ENCODE measurements around the gene JUNB. TPM values are rescaled to one million over a fixed set of nuclear protein-coding genes. Genes with fewer than 3 reads are reported as not detected.

Gene JUNB
- total and polyA plus RNA-seq, 2 of the 13 experiments (the other 11 are each of a cell fraction or from before 2014, with no cell fraction given) = 7.7 to 8.2 TPM

GRCh38 chr19:12778017-12778904 is 13.0 kb upstream of the JUNB start (continued):
- TF ChIP-seq CREB3 (CRISPR knock-in tag; IDR thresholded peaks at IDR 0.05) = no peak
- TF ChIP-seq ZNF749 (CRISPR knock-in tag; IDR thresholded peaks at IDR 0.05; ENCODE audit: borderline replicate concordance) = no peak
- no peak for TF ChIP-seq PRPF4 (IDR thresholded peaks at IDR 0.05; ENCODE audit: low read depth, low read length, poor library complexity, severe bottlenecking)
- no peak for TF ChIP-seq TAF15 (IDR thresholded peaks at IDR 0.05; ENCODE audit: low read depth, low read length, poor library complexity, severe bottlenecking)
- TF ChIP-seq PCBP1 (IDR thresholded peaks at IDR 0.05; ENCODE audit: borderline replicate concordance, low read depth, low read length) = no peak
- no peak for TF ChIP-seq U2AF1 (optimal IDR thresholded peaks at IDR 0.05; ENCODE audit: low read depth, low read length)
- no peak for TF ChIP-seq ZFAT (CRISPR knock-in tag; conservative IDR thresholded peaks at IDR 0.05)
- TF ChIP-seq ZBTB37 (CRISPR knock-in tag; IDR thresholded peaks at IDR 0.05) = no peak
- no peak for TF ChIP-seq ZKSCAN1 (IDR thresholded peaks at IDR 0.05; ENCODE audit: low read length)
- TF ChIP-seq ZBTB26 (CRISPR knock-in tag; IDR thresholded peaks at IDR 0.05; ENCODE audit: borderline replicate concordance) = no peak
- no peak for TF ChIP-seq ZNF883 (CRISPR knock-in tag; IDR thresholded peaks at IDR 0.05; ENCODE audit: not compliant biosample characterization)
- no peak for TF ChIP-seq TEF (CRISPR knock-in tag; IDR thresholded peaks at IDR 0.05)
- no peak for TF ChIP-seq DBP (CRISPR knock-in tag; IDR thresholded peaks at IDR 0.05; ENCODE audit: not compliant biosample characterization)
- TF ChIP-seq ZBTB8A (CRISPR knock-in tag; IDR thresholded peaks at IDR 0.05; ENCODE audit: borderline replicate concordance, low read depth) = no peak
- TF ChIP-seq HNRNPK (IDR thresholded peaks at IDR 0.05; ENCODE audit: low read depth, low read length, poor library complexity, severe bottlenecking) = no peak
- TF ChIP-seq ZZZ3 (CRISPR knock-in tag; IDR thresholded peaks at IDR 0.05; ENCODE audit: borderline replicate concordance) = no peak
- TF ChIP-seq ZNF7 (CRISPR knock-in tag; IDR thresholded peaks at IDR 0.05) = no peak
- 0 out of 2 replicates have a peak, but pooled peaks have one; percentile 46 for TF ChIP-seq PHF20 (CRISPR knock-in tag; IDR thresholded peaks at IDR 0.05)
- TF ChIP-seq ZNF510 (CRISPR knock-in tag; IDR thresholded peaks at IDR 0.05; ENCODE audit: low read depth) = no peak
- TF ChIP-seq FOXC1 (CRISPR knock-in tag; IDR thresholded peaks at IDR 0.05; ENCODE audit: borderline replicate concordance) = no peak
- no peak for TF ChIP-seq GRHL1 (CRISPR knock-in tag; conservative IDR thresholded peaks at IDR 0.05)

Measured in HepG2 (cell line).